GM12891 (cell line): ENCODE measurements around the gene ABCA6.

ENCODE experiments used
- PAX5 ChIP-seq: IDR thresholded peaks from 2 replicates; pipeline ENCODE4 v1.6.1; 2011; ENCODE audit warnings: low read length, moderate library complexity, mild to moderate bottlenecking; ENCODE audit not compliant: insufficient read depth, severe bottlenecking
- POLR2A ChIP-seq: IDR thresholded peaks from 2 replicates; pipeline ENCODE4 v1.6.1; 2011; ENCODE audit warnings: low read depth, low read length, control low read depth
- SPI1 ChIP-seq: IDR thresholded peaks from 2 replicates; pipeline ENCODE4 v1.6.1; 2011; ENCODE audit warnings: low read depth, low read length, control low read depth
- TAF1 ChIP-seq: IDR thresholded peaks from 2 replicates; pipeline ENCODE4 v1.6.1; 2011; ENCODE audit warnings: low read depth, low read length, control low read depth

DNA sequence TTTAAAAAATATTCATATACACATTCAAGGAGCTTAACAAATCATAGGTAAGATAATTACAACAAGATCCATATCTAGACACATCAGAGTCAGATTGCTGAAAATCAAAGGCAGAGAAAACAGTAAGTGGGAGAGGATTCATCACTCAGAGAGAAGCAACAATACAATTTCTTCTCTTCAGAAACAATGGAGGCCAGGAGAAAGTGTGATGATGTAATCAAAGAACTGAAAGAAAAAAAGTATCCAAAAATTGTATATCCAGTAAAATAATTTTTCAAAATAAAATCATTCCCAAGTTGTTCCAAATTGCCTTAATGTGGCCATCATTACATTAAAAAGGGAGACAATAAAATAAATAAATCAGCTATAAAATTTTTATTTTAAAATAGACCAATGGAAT, 17.7 kb upstream of the ABCA6 start:
- TF ChIP-seq TAF1 (no peak), POLR2A (no peak), SPI1 (no peak), PAX5 (no peak)
